CD1c-positive myeloid dendritic cell (primary cell): Measurements from ENCODE around the gene SLIT3.

Experiments used
- DNase-seq: peaks from one replicate; pipeline ENCODE4 v3.0.0-alpha.2; 2016; ENCODE audit errors: extremely low spot score

Gene SLIT3

GRCh38 chr5:168829922-168830417 is 471.0 kb downstream of the SLIT3 start:
- DNase-seq, result no peak

- no peak for DNase-seq
Observed at GRCh38 chr5:168829044-168829443, 471.9 kb downstream of the SLIT3 start.

GRCh38 chr5:168827636-168828035 is 473.3 kb downstream of the SLIT3 start:
- no peak for DNase-seq

- DNase-seq, result no peak
Observed at GRCh38 chr5:168826246-168826725, 474.7 kb downstream of the SLIT3 start.

- no peak for DNase-seq
Observed at GRCh38 chr5:168822745-168823281, 478.1 kb downstream of the SLIT3 start.

- no peak for DNase-seq
Observed at GRCh38 chr5:168822248-168822744, 478.6 kb downstream of the SLIT3 start.

GRCh38 chr5:168820874-168821273 is 480.1 kb downstream of the SLIT3 start:
- DNase-seq, result no peak

GRCh38 chr5:168819004-168819621 is 481.8 kb downstream of the SLIT3 start:
- no peak for DNase-seq

GRCh38 chr5:168818558-168818957 is 482.4 kb downstream of the SLIT3 start:
- no peak for DNase-seq

- DNase-seq, result no peak
Observed at GRCh38 chr5:168817591-168817990, 483.3 kb downstream of the SLIT3 start.

GRCh38 chr5:168816661-168817060 is 484.3 kb downstream of the SLIT3 start:
- no peak for DNase-seq

GRCh38 chr5:168813184-168813968 is 487.6 kb downstream of the SLIT3 start:
- DNase-seq, result no peak

GRCh38 chr5:168810641-168811040 is 490.3 kb downstream of the SLIT3 start:
- DNase-seq, result no peak

GRCh38 chr5:168809218-168809617 is 491.7 kb downstream of the SLIT3 start:
- no peak for DNase-seq

- DNase-seq, result no peak
Observed at GRCh38 chr5:168808051-168808616, 492.8 kb downstream of the SLIT3 start.

- DNase-seq, result no peak
Observed at GRCh38 chr5:168807287-168807686, 493.7 kb downstream of the SLIT3 start.

- no peak for DNase-seq
Observed at GRCh38 chr5:168803541-168803940, 497.4 kb downstream of the SLIT3 start.

- no peak for DNase-seq
Observed at GRCh38 chr5:168802337-168802736, 498.6 kb downstream of the SLIT3 start.

GRCh38 chr5:168801567-168801966 is 499.4 kb downstream of the SLIT3 start:
- DNase-seq, result no peak

- no peak for DNase-seq
Observed at GRCh38 chr5:168800701-168801100, 500.2 kb downstream of the SLIT3 start.

GRCh38 chr5:168798065-168799023 is 502.6 kb downstream of the SLIT3 start:
- DNase-seq, result peak; percentile 29
